HCT116 (cell line): ENCODE measurements around the gene MSRB3. TPM values are rescaled to one million over a fixed set of nuclear protein-coding genes. Genes with fewer than 3 reads are reported as not detected.
A peak's percentile ranks its signal among the peaks of the same experiment; 100 is the strongest.

Source experiments
- ATAC-seq: fragments of 200-7000 bp; cut with Tn5 transposase; 2 replicates; pipeline ENCODE4 v1.9.1; 2020; ENCODE audit warnings: mild to moderate bottlenecking, moderate library complexity
- BruUV-seq: library from RNA; stranded (reverse); fragments of 400-500 nt; replicated peaks from 2 replicates; lab custom pipeline; 2021; lab: Mats Ljungman, UMichigan
- CTCF ChIA-PET: fragments of 300-600 bp; sonication (Branson Sonifier 250); formaldehyde crosslinking; loops from one replicate; lab custom pipeline; 2021; ENCODE audit warnings: antibody characterized with exemption; lab: Charles Lee
- POLR2A ChIA-PET: fragments of 300-600, 350-600 bp; sonication (Branson Sonifier 250); formaldehyde crosslinking; loops from one replicate; lab custom pipeline; 2021; ENCODE audit warnings: antibody characterized with exemption; lab: Charles Lee
- RAD21 ChIA-PET, 2 experiments: fragments of 300-600 bp; sonication (Branson Sonifier 250); formaldehyde crosslinking; loops; one replicate each; lab custom pipeline; 2023; ENCODE audit warnings: low total read pairs in 2 of 2; ENCODE audit not compliant: uncharacterized antibody in 2 of 2, unreplicated experiment in 2 of 2, low non-redundant PET in 1 of 2; lab: Charles Lee
- DNase-seq: peaks from one replicate; pipeline ENCODE4 v3.0.0-alpha.2; 2010; ENCODE audit warnings: low read depth, low spot score
- H2AFZ ChIP-seq: fragments of 200-600 bp; shearing (Covaris generic), sonication (generic); 2 replicates; pipeline ENCODE4 v1.6.1; 2017; ENCODE audit warnings: low read depth, mixed run types, mixed read lengths, antibody characterized with exemption, low read length; ENCODE audit not compliant: poor library complexity, severe bottlenecking
- H3K27ac ChIP-seq: 2 replicates; pipeline ENCODE4 v1.5.1; 2012; ENCODE audit warnings: low read depth, low read length
- H3K27me3 ChIP-seq: fragments of 200-600 bp; sonication (generic); 2 replicates; pipeline ENCODE4 v1.6.1; 2016; ENCODE audit warnings: mixed run types, low read length, mixed read lengths; ENCODE audit not compliant: insufficient read depth
- H3K36me3 ChIP-seq, 2 experiments: fragments of 200-500 bp in 1 of 2; fragments of 200-600 bp in 1 of 2; sonication (Bioruptor generic) in 1 of 2; sonication (generic) in 1 of 2; 2 replicates each; pipeline versions ENCODE4 v1.5.1 to v1.6.1; 2014 to 2016; ENCODE audit warnings: low read length in 2 of 2, inconsistent platforms in 1 of 2, mixed read lengths in 1 of 2, mixed run types in 1 of 2; ENCODE audit not compliant: insufficient read depth in 2 of 2, control insufficient read depth in 1 of 2
- H3K4me1 ChIP-seq, 2 experiments: fragments of 200-600 bp in 1 of 2; sonication (generic) in 1 of 2; 2 replicates each; pipeline versions ENCODE4 v1.5.1 to v1.6.1; 2012 to 2017; ENCODE audit warnings: low read length in 2 of 2, inconsistent platforms in 1 of 2, mild to moderate bottlenecking in 1 of 2, mixed read lengths in 1 of 2, mixed run types in 1 of 2, moderate library complexity in 1 of 2; ENCODE audit not compliant: insufficient read depth in 2 of 2, control insufficient read depth in 1 of 2
- H3K4me2 ChIP-seq: fragments of 200-600 bp; sonication (generic); 2 replicates; pipeline ENCODE4 v1.6.1; 2017; ENCODE audit warnings: mixed run types, low read length, mixed read lengths
- H3K4me3 ChIP-seq, 2 experiments: fragments of 200-600 bp in 1 of 2; sonication (generic) in 1 of 2; replicated peaks in 1 of 2; 2 replicates each; pipeline ENCODE4 v1.5.1; 2011 to 2016; ENCODE audit warnings: low read length in 2 of 2, control low read depth in 1 of 2, low read depth in 1 of 2, mild to moderate bottlenecking in 1 of 2, mixed read lengths in 1 of 2, mixed run types in 1 of 2
- H3K79me2 ChIP-seq: fragments of 200-600 bp; sonication (generic); 2 replicates; pipeline ENCODE4 v1.6.1; 2017; ENCODE audit warnings: mild to moderate bottlenecking, mixed run types, low read length, moderate library complexity, mixed read lengths; ENCODE audit not compliant: insufficient read depth
- H3K9ac ChIP-seq: fragments of 200-600 bp; sonication (generic); 2 replicates; pipeline ENCODE4 v1.6.1; 2016; ENCODE audit warnings: low read length, mixed read lengths
- H3K9me2 ChIP-seq: fragments of 200-600 bp; sonication (generic), shearing (Covaris generic); 2 replicates; pipeline ENCODE4 v1.6.1; 2017; ENCODE audit warnings: mixed run types, mild to moderate bottlenecking, moderate library complexity; ENCODE audit not compliant: insufficient read depth
- H3K9me3 ChIP-seq, 2 experiments: fragments of 200-500 bp in 1 of 2; fragments of 200-600 bp in 1 of 2; sonication (Bioruptor generic) in 1 of 2; sonication (generic) in 1 of 2; 2 replicates each; pipeline ENCODE4 v1.6.1; 2014 to 2017; ENCODE audit warnings: low read length in 2 of 2, mixed read lengths in 2 of 2, inconsistent platforms in 1 of 2, low read depth in 1 of 2, mild to moderate bottlenecking in 1 of 2, mixed run types in 1 of 2, moderate library complexity in 1 of 2; ENCODE audit not compliant: control insufficient read depth in 1 of 2, insufficient read depth in 1 of 2
- H4K20me1 ChIP-seq: fragments of 200-600 bp; sonication (generic), shearing (Covaris generic); 2 replicates; pipeline ENCODE4 v1.6.1; 2017; ENCODE audit warnings: mixed run types, mild to moderate bottlenecking, moderate library complexity; ENCODE audit not compliant: insufficient read depth
- ATF3 ChIP-seq: IDR thresholded peaks from 2 replicates; pipeline ENCODE4 v1.6.1; 2012
- CBX3 ChIP-seq: IDR thresholded peaks from 2 replicates; pipeline ENCODE4 v1.6.1; 2012; ENCODE audit warnings: low read depth
- CEBPB ChIP-seq: IDR thresholded peaks from 2 replicates; pipeline ENCODE4 v1.6.1; 2012; ENCODE audit warnings: low read depth
- EGR1 ChIP-seq: IDR thresholded peaks from 2 replicates; pipeline ENCODE4 v1.6.1; 2012; ENCODE audit warnings: low read depth
- ELF1 ChIP-seq: IDR thresholded peaks from 2 replicates; pipeline ENCODE4 v1.6.1; 2012; ENCODE audit warnings: low read depth, borderline replicate concordance
- EZH2phosphoT487 ChIP-seq: fragments of 200-600 bp; IDR thresholded peaks from 2 replicates; pipeline ENCODE4 v1.6.1; 2018; ENCODE audit warnings: antibody characterized with exemption, borderline replicate concordance
- FOSL1 ChIP-seq: IDR thresholded peaks from 2 replicates; pipeline ENCODE4 v1.6.1; 2012; ENCODE audit warnings: low read depth
- JUND ChIP-seq: IDR thresholded peaks from 2 replicates; pipeline ENCODE4 v1.6.1; 2012
- MAX ChIP-seq: IDR thresholded peaks from 2 replicates; pipeline ENCODE4 v1.6.1; 2012
- POLR2A ChIP-seq: IDR thresholded peaks from 2 replicates; pipeline ENCODE4 v1.7.0; 2011; ENCODE audit warnings: borderline replicate concordance; ENCODE audit not compliant: insufficient read depth, insufficient read length; ENCODE audit errors: extremely low read depth
- POLR2AphosphoS5 ChIP-seq: IDR thresholded peaks from 2 replicates; pipeline ENCODE4 v1.6.1; 2011; ENCODE audit warnings: mild to moderate bottlenecking, low read depth, low read length, moderate library complexity
- RAD21 ChIP-seq: IDR thresholded peaks from 2 replicates; pipeline ENCODE4 v1.6.1; 2012; ENCODE audit warnings: low read depth, mild to moderate bottlenecking
- REST ChIP-seq: IDR thresholded peaks from 2 replicates; pipeline ENCODE4 v1.6.1; 2012; ENCODE audit warnings: low read depth
- SP1 ChIP-seq: IDR thresholded peaks from 2 replicates; pipeline ENCODE4 v1.6.1; 2012; ENCODE audit warnings: low read depth
- SRF ChIP-seq: IDR thresholded peaks from 2 replicates; pipeline ENCODE4 v1.6.1; 2012; ENCODE audit warnings: low read depth
- TCF7L2 ChIP-seq: IDR thresholded peaks from 2 replicates; pipeline ENCODE4 v1.7.0; 2011; ENCODE audit warnings: borderline replicate concordance, inconsistent platforms; ENCODE audit not compliant: insufficient read depth, insufficient read length; ENCODE audit errors: extremely low read depth
- YY1 ChIP-seq: IDR thresholded peaks from 2 replicates; pipeline ENCODE4 v1.6.1; 2011; ENCODE audit warnings: low read length, low read depth, moderate library complexity, mild to moderate bottlenecking; ENCODE audit not compliant: insufficient replicate concordance; ENCODE audit errors: extremely low read depth
- ZBTB33 ChIP-seq: IDR thresholded peaks from 2 replicates; pipeline ENCODE4 v1.6.1; 2011; ENCODE audit warnings: mild to moderate bottlenecking, low read length, moderate library complexity; ENCODE audit not compliant: insufficient replicate concordance; ENCODE audit errors: extremely low read depth
- ZFX ChIP-seq: fragments of 450-650 bp; IDR thresholded peaks from 2 replicates; pipeline ENCODE4 v1.6.1; 2017
- ZNF274 ChIP-seq: fragments of 200-500 bp; sonication (Bioruptor generic); IDR thresholded peaks from 2 replicates; pipeline ENCODE4 v1.6.1; 2014; ENCODE audit warnings: mild to moderate bottlenecking, low read depth, low read length, inconsistent platforms
- intact Hi-C: fragments of 100-400 bp; cut with micrococcal nuclease; formaldehyde crosslinking; loops from 2 replicates; pipeline ENCODE4 v1.10.0; 2022
- total RNA-seq: library from RNA; stranded (reverse); gene quantifications from one replicate; pipeline ENCODE4 v1.2.1, GENCODE V29; 2021; ENCODE audit not compliant: unreplicated experiment

Gene MSRB3
- total RNA-seq, 1 experiment from 2014 or later, result 8.2 TPM

- ATAC-seq (peak; percentile 79), DNase-seq (peak; percentile 88)
- Histone ChIP-seq H3K79me2 (no peaks in the 10 kb centered on the region), H3K9me3 (no peaks in the 10 kb centered on the region), H3K4me2 (peak overlapping the region; percentile 56), H2AFZ (no peak overlapping the region), H4K20me1 (no peaks in the 10 kb centered on the region), H3K27me3 (no peaks in the 10 kb centered on the region), H3K27ac (peak overlapping the region; percentile 96), H3K36me3 (no peaks in the 10 kb centered on the region), H3K4me3 (no peak overlapping the region), H3K4me1 (peaks cover 78 to 97% of the 10 kb centered on the region in 2 experiments), H3K9me2 (no peaks in the 10 kb centered on the region), H3K9ac (peak overlapping the region; percentile 60)
- BruUV-seq, result TSS peak; percentile 75
- ChIA-PET POLR2A (interaction anchor here (1.1 to 2.4 kb wide), 5 partner anchors 11 to 110 kb away, joined by 3 to 10 read pairs (median 5); no protein-coding TSS in a partner anchor), RAD21 (interaction anchor here (1.4 kb wide), 2 partner anchors 106 kb away, joined by 4 to 5 read pairs; no protein-coding TSS in a partner anchor), CTCF (interaction anchor here (1.2 to 1.3 kb wide), 2 partner anchors 14 to 126 kb away, joined by 3 read pairs; no protein-coding TSS in a partner anchor)
- intact Hi-C loops, result loop anchor here (5.0 to 10.0 kb wide), 2 partner anchors 67 to 404 kb away; no protein-coding TSS in a partner anchor
- peak; percentile 80 for TF ChIP-seq SRF
- TF ChIP-seq TCF7L2, result peak; percentile 98
- TF ChIP-seq CBX3, result peak; percentile 67
- TF ChIP-seq ZFX, result no peak
- no peak for TF ChIP-seq ZBTB33
- TF ChIP-seq ELF1, result peak; percentile 35; the same call in 1 of the 2 replicates
- peak; percentile 97 for TF ChIP-seq FOSL1
- peak; percentile 30; the same call in 1 of the 2 replicates for TF ChIP-seq EGR1
- TF ChIP-seq POLR2AphosphoS5, result peak; percentile 65; the same call in 1 of the 2 replicates
- TF ChIP-seq YY1, result no peak
- peak; percentile 91 for TF ChIP-seq CEBPB
- peak; percentile 69 for TF ChIP-seq ATF3
- TF ChIP-seq RAD21, result peak; percentile 46
- peak; percentile 52; the same call in 1 of the 2 replicates for TF ChIP-seq MAX
- no peak for TF ChIP-seq REST
- no peak for TF ChIP-seq EZH2phosphoT487
- TF ChIP-seq SP1, result peak; percentile 99
- no peak for TF ChIP-seq POLR2A
- peak; percentile 98 for TF ChIP-seq JUND
- no peak for TF ChIP-seq ZNF274
Measured at GRCh38 chr12:65430571-65431306, 152.3 kb downstream of the MSRB3 start.
